Measurements from ENCODE around the gene SDF4.

DNA sequence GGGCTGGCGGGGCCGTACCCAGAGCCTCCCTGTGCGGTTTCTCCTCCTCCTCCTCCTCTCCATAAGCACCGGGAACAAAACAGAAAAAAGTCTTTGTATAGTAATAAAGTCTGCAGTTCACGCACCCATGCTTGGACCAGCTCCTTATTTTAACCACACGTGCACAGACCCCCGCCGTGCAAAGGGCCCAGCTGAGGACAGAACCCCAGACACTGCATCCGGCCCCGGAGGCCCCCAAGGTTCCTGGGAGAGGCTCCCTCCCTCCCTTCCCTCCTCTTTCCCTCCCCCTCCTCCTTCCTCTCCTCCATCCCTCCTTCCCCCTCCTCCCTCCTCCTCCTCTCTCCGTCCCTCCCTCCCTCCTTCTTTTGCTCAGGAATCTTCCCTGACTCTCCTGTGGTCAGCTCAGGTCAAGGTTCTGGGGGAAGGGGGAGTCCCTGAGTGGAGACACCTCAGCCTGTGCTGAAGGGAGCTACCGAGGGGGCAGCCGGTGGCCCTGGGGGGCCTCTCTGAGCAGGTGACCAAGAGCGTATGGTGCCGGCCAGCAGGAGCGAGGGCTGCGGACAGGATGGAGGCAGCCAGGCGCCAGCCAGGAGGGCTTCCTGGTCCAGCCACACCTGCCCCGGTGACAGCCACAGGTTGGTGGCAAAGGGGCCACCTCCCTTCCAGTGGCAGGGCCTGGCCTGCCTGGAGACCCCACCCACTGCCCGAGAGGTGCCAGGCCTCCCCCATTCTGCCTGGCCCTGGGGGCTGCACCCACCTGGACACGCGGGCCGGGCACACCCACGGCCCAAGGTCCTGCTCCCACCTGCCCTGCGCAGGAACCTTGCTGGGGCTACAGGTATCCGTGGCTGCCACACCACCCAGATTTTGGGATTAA lies 61.3 kb downstream of the SDF4 start:
- TF ChIP-seq, protein P1, sequence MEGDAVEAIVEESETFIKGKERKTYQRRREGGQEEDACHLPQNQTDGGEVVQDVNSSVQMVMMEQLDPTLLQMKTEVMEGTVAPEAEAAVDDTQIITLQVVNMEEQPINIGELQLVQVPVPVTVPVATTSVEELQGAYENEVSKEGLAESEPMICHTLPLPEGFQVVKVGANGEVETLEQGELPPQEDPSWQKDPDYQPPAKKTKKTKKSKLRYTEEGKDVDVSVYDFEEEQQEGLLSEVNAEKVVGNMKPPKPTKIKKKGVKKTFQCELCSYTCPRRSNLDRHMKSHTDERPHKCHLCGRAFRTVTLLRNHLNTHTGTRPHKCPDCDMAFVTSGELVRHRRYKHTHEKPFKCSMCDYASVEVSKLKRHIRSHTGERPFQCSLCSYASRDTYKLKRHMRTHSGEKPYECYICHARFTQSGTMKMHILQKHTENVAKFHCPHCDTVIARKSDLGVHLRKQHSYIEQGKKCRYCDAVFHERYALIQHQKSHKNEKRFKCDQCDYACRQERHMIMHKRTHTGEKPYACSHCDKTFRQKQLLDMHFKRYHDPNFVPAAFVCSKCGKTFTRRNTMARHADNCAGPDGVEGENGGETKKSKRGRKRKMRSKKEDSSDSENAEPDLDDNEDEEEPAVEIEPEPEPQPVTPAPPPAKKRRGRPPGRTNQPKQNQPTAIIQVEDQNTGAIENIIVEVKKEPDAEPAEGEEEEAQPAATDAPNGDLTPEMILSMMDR (conservative IDR thresholded peaks at IDR 0.05 in 1 of 2, IDR thresholded peaks at IDR 0.05 in 1 of 2; ENCODE audit: extremely low read depth in 1 of 2, insufficient read depth in 1 of 2, low read depth in 1 of 2, low read length in 2 of 2): no peak
- no peak for TF ChIP-seq EZH2 (IDR thresholded peaks at IDR 0.05; ENCODE audit: borderline replicate concordance, low read length)
